ENCODE measurements around the gene NEDD9. TPM values are rescaled to one million over a fixed set of nuclear protein-coding genes. Genes with fewer than 3 reads are reported as not detected.

Gene NEDD9
- total RNA-seq, 1 experiment from 2014 or later, result 45.9 TPM

GRCh38 chr6:11236076-11236750, 3.7 kb upstream of the NEDD9 start:
- no peak for DNase-seq (ENCODE audit: extremely low read depth, low read depth)

- DNase-seq (ENCODE audit: extremely low read depth, low read depth), result no peak
Measured at GRCh38 chr6:11235062-11235461, 2.6 kb upstream of the NEDD9 start.

GRCh38 chr6:11233673-11234573, 1.5 kb upstream of the NEDD9 start:
- no peak for DNase-seq (ENCODE audit: extremely low read depth, low read depth)

DNA sequence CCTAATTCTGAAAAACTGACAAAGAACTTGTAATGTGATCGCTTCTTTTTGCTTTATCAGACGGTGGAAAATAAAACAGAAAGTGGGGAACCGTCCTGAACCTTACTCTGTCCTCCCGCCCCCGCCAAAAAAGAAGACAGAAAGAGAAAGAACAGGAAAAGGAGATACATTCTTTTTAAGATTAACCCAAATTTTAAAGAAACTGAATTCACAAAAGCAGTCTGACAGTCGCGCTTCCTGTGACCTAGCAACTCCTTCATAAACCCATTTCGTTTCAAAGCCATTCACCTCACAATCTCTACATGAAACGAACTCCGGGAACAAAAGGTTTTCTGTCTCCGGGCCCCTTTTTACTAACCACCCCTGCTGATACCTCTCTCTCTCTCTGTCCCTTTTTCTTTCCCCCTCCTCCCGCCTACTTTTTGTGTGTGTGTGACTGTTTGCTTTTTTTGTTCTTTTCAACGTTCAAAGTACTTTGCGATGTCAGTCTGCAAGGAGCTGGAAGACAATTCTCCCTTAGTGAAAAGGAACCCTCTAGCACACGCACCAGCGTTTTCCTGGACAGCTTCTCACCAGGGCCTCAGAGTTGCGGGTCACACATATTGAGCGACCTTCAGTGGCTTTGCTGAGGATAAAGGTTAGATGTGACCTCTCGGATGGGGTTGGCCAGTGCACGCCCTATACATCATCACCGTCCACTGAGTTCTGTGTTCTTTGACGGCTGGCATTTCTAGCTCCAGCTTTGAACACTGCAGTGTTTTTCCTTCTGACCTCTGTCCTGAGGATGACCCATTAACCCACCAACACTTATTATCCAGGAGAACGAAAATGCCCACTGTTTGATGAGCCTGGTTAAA, 530 bp upstream of the NEDD9 start:
- DNase-seq (ENCODE audit: extremely low read depth, low read depth), result no peak

GRCh38 chr6:11231564-11232192, 790 bp downstream of the NEDD9 start:
- DNase-seq (ENCODE audit: extremely low read depth, low read depth), result peak; percentile 35

- no peak for DNase-seq (ENCODE audit: extremely low read depth, low read depth)
Measured at GRCh38 chr6:11231108-11231463, 1.4 kb downstream of the NEDD9 start.

- no peak for DNase-seq (ENCODE audit: extremely low read depth, low read depth)
Measured at GRCh38 chr6:11230158-11231107, 2.0 kb downstream of the NEDD9 start.

DNA sequence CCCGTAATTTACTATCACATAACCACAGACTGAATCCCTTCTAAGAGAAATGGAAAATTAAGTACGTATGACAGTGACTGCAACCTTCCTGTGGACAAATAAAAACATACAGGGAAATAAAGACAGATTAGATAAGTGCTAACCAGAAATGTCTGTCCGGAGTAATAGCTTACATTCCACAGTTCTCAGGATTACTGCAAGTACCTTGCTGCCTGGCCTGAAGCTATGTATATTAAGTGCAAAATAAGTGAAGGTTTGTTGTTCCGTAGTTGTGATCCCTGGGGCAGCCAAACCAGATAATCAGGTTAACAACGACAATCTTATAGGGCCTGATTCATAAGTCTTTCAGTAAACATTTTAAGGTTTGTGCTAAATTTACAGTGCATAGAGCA, 2.8 kb downstream of the NEDD9 start:
- DNase-seq (ENCODE audit: extremely low read depth, low read depth), result no peak

GRCh38 chr6:11228935-11229654, 3.4 kb downstream of the NEDD9 start:
- no peak for DNase-seq (ENCODE audit: extremely low read depth, low read depth)

GRCh38 chr6:11227698-11228097, 4.8 kb downstream of the NEDD9 start:
- DNase-seq (ENCODE audit: extremely low read depth, low read depth), result no peak

DNA sequence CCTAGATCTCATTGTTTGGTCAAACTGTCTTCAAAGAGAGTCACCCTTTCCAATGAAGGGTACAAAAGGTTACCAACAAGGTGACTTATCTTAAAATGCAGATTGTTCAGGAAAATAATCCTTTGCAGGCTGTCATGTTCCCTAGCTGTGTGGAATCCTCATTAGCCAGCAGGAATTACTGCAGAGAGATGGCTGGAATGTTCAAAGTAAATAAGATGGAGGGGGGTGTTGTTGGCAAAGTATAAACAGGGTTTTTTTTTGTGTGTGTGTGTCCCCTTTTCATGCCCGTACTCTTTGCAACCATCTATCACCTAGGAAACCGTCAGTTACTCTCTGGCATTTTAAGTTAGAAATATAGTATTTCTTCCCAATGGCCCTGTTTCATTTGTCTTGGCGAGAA, 6.5 kb downstream of the NEDD9 start:
- no peak for DNase-seq (ENCODE audit: extremely low read depth, low read depth)

DNA sequence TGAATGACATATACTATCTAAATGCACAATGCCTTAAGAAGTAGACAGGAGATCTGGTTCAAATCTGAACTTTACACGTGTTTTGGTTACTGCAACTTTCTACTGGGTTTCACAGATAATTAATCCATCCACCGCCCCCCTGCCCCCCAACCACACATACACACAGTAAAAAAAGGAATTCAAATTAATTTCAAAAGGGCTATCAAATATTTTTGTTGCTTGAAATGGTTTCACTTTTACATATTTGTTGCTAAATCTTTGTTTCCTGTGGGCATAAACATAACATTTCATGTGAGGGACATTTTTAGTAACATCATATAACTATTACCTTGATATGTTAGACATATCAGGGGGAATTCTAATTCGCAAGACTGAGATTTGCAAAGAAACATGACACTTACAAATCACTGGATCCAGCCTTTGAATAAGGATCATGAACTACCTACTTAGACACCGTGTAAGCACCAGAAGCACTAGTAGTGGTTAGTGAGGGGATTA, 7.5 kb downstream of the NEDD9 start:
- DNase-seq (ENCODE audit: extremely low read depth, low read depth), result no peak

DNA sequence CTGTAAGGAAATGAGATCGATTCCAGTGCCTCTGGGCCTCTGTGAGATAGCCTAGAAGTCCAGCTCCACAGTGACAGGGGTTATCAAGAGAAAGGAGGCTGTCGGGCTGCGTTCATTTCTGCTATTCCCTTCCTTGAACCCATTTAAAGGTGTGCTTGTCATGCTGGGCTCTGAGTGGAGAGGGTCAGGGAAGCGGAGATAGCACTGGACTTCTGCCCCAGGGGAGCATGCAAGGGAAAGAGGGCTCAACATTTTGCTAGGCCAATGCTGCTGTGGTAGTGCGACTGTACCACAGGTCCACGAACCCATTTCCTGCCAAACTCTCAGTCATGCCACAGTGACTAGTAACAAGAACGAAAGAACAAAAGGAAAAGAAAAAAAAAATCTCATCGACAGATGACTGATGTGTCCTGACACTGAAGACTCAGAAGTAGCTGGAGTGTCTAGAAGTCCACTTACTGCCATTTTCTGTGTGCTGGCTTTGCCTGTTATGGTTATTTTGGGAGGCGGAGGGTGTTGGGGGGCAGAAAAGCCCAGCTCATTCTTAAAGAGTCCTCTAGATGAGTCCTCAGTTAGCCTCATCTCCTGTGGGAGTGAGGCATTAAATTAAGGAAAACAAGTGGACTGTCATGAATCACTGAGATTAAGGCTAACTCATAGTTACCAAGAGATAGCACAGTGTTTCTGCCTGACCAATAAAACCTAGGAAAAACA, 8.1 kb downstream of the NEDD9 start:
- DNase-seq (ENCODE audit: extremely low read depth, low read depth), result no peak

- no peak for DNase-seq (ENCODE audit: extremely low read depth, low read depth)
Measured at GRCh38 chr6:11223286-11223864, 9.1 kb downstream of the NEDD9 start.

DNA sequence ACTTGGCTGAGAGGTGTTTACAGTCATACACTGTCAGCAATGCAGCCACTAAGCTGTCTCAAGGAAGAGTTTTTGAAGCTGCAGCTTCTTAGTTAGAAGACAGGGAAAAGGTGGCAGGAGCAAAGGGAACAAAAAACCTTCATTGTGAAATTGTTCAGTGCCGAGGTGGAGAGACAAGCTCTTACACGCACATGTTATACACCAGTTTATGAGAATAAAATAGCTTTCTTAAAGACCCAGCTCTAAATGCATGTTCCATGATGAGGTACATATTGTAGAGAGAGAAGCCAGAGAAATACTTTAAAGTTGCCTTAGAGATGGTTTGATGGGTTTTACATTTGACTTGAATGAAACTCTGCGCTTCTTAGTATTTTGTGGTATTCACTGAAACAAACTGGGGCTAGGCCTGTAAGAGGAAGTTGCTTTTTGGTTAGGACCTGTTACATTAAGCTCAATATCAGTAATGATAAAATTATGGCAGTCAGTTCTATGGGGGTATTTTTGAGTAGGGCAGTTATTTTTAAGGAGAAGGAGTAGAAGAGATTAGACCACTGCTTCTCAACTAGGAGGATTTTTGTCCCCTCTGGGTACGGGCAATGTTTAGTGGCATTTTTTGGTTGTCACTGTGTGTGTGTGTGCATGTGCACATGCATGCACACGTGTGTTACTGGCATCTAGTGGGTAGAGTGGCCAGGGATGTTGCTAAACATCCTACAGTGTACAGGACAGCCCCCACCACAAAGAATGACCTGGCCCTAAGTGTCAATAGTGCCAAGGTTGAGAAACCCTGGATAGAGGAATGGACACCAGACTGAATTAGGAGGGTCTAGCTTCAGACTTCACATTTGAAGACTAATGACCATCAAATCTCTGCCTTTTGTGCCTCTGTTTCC, 9.8 kb downstream of the NEDD9 start:
- no peak for DNase-seq (ENCODE audit: extremely low read depth, low read depth)

DNA sequence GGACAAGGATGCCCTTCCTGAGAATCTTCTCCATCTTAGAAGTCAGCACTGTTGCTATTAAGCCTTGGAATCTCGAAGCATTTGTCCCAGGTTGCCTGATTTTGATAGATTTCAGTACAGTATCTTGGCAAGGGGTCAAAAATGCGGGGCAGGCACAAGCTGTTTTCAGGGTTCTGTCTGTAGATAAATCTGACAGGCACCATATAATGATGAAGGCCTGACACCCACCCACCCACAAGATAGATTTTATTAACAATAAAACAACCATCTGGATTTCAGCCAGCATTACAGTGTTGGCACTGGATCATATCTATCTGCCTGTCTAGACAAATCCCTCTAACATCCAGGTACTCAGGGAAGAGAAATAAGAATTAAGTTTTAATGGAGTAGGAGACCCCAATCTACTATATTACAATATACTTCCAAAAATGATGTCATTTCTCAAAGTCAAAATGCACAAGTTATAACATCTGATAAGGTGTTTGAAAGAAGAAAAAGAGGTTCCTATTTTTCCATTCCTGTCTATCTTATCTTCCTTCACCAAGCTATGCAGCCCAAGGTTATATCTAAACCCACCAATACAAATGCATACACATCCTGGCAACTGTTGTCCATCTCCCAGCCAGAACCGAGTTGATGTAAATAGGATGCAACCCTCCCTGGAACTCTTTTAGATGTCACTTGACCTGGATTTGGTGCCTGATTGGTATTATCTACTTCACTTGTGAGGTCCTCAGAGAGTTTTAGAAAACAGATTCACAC, 10.7 kb downstream of the NEDD9 start:
- no peak for DNase-seq (ENCODE audit: extremely low read depth, low read depth)

Data from NCI-H460 (cell line).